Measurements from ENCODE around the gene SLC25A6. TPM values are rescaled to one million over a fixed set of nuclear protein-coding genes. Genes with fewer than 3 reads are reported as not detected.
"Not testable (repeated sequence)": the region's sequence is repeated elsewhere in the genome, so short reads cannot be mapped to it uniquely, and the experiment has no call there.

The SLC25A6 gene
- total RNA-seq, 1 donor from 2014 or later, result 172 TPM

- no peak for ATAC-seq
- DNase-seq, result no peak
- intact Hi-C loops (cut with micrococcal nuclease), result no loop called here
Observed at GRCh38 chrX:1361275-1361674, 30.6 kb downstream of the SLC25A6 start.

- intact Hi-C loops (cut with micrococcal nuclease), result no loop called here
- ATAC-seq, result no peak
- DNase-seq, result no peak
Observed at GRCh38 chrX:1360171-1360570, 31.7 kb downstream of the SLC25A6 start.

GRCh38 chrX:1359477-1359873, 32.4 kb downstream of the SLC25A6 start:
- DNase-seq (no peak), ATAC-seq (no peak)
- intact Hi-C loops (cut with micrococcal nuclease), result no loop called here

GRCh38 chrX:1358793-1359476, 33.0 kb downstream of the SLC25A6 start:
- no peak for DNase-seq
- intact Hi-C loops (cut with micrococcal nuclease), result no loop called here
- no peak for ATAC-seq

- ATAC-seq (no peak), DNase-seq (no peak)
- intact Hi-C loops (cut with micrococcal nuclease), result no loop called here
Observed at GRCh38 chrX:1357993-1358392, 33.9 kb downstream of the SLC25A6 start.

GRCh38 chrX:1355131-1356046, 36.5 kb downstream of the SLC25A6 start:
- ATAC-seq, result peak; percentile 36
- DNase-seq, result no peak
- intact Hi-C loops (cut with micrococcal nuclease), result no loop called here

- ATAC-seq (no peak), DNase-seq (no peak)
- intact Hi-C loops (cut with micrococcal nuclease), result no loop called here
Observed at GRCh38 chrX:1354036-1355019, 37.6 kb downstream of the SLC25A6 start.

GRCh38 chrX:1351981-1352714, 39.8 kb downstream of the SLC25A6 start:
- no peak for ATAC-seq
- DNase-seq, result no peak
- intact Hi-C loops (cut with micrococcal nuclease), result no loop called here

- DNase-seq; ATAC-seq; intact Hi-C loops (cut with micrococcal nuclease): not testable (repeated sequence)
Observed at GRCh38 chrX:1349606-1350005, 42.3 kb downstream of the SLC25A6 start.

- DNase-seq (peak; percentile 22), ATAC-seq (no peak)
- intact Hi-C loops (cut with micrococcal nuclease), result no loop called here
Observed at GRCh38 chrX:1341545-1342184, 50.2 kb downstream of the SLC25A6 start.

GRCh38 chrX:1336948-1337779, 54.7 kb downstream of the SLC25A6 start:
- DNase-seq (peak; percentile 12), ATAC-seq (peak; percentile 13)
- intact Hi-C loops (cut with micrococcal nuclease), result no loop called here

- DNase-seq, result peak; percentile 30
- intact Hi-C loops (cut with micrococcal nuclease), result no loop called here
- peak; percentile 69 for ATAC-seq
Observed at GRCh38 chrX:1336331-1336943, 55.5 kb downstream of the SLC25A6 start, which contains the start of gene IL3RA. IL3RA (plus strand) TSS chrX:1336785; CDS start chrX:1341766, 4,981 bp downstream.

Other genes starting within 250 kb of the SLC25A6 start
- not detected for gene CRLF2, start 179.5 kb downstream of the SLC25A6 start, total RNA-seq
- 3.6 TPM for gene CSF2RA, start 123.3 kb downstream of the SLC25A6 start, total RNA-seq
- gene IL3RA, start 55.3 kb downstream of the SLC25A6 start, total RNA-seq, result 6.2 TPM
- gene ASMTL, start 60.8 kb upstream of the SLC25A6 start, total RNA-seq, result 34.3 TPM
- 2.6 TPM for gene P2RY8, start 145.1 kb upstream of the SLC25A6 start, total RNA-seq
- gene AKAP17A, start 199.5 kb upstream of the SLC25A6 start, total RNA-seq, result 16.8 TPM
- not detected for gene ASMT, start 222.9 kb upstream of the SLC25A6 start, total RNA-seq

Measured in left ventricle myocardium superior (tissue), 1 donor.